Measurements from ENCODE around the gene CXCR2. TPM values are rescaled to one million over a fixed set of nuclear protein-coding genes. Genes with fewer than 3 reads are reported as not detected.

CXCR2 gene
- total RNA-seq, 2 experiments from 2014 or later, result 0.31 to 1.2 TPM

Other genes with a start within 250 kb of the CXCR2 start
- gene TNS1, start 123.0 kb upstream of the CXCR2 start, total RNA-seq, result 1 to 10 TPM in 1 of 2 experiments, under 1 TPM in 1; 0.89 to 1.4 TPM
- gene RUFY4, start 56.8 kb upstream of the CXCR2 start, total RNA-seq, result 1 to 10 TPM; 1.6 to 2.0 TPM
- not detected for gene CXCR1, start 40.9 kb downstream of the CXCR2 start, total RNA-seq
- gene ARPC2, start 91.2 kb downstream of the CXCR2 start, total RNA-seq, result 100 to 1,000 TPM; 562 to 566 TPM
- gene GPBAR1, start 135.0 kb downstream of the CXCR2 start, total RNA-seq, result under 1 TPM; 0.24 to 0.58 TPM
- gene AAMP, start 144.1 kb downstream of the CXCR2 start, total RNA-seq, result 10 to 100 TPM; 94.6 to 97.7 TPM
- 10 to 100 TPM; 23.6 to 25.1 TPM for gene PNKD, start 144.5 kb downstream of the CXCR2 start, total RNA-seq
- gene TMBIM1, start 166.5 kb downstream of the CXCR2 start, total RNA-seq, result 10 to 100 TPM; 47.5 to 52.2 TPM
- gene CATIP, start 230.8 kb downstream of the CXCR2 start, total RNA-seq, result not detected